Stimulated activated CD8-positive, alpha-beta memory T cell treated with anti-CD3 and anti-CD28 coated beads, Interleukin-15, amount 100 ng/mL, for 1 hour (primary cell): Measurements from ENCODE around the gene PAXX.
"Not testable (repeated sequence)": the region's sequence is repeated elsewhere in the genome, so short reads cannot be mapped to it uniquely, and the experiment has no call there.

Experiments
- DNase-seq: peaks from one replicate; pipeline ENCODE4 v3.0.0-alpha.2; 2020; ENCODE audit warnings: low read depth

The PAXX gene

DNA sequence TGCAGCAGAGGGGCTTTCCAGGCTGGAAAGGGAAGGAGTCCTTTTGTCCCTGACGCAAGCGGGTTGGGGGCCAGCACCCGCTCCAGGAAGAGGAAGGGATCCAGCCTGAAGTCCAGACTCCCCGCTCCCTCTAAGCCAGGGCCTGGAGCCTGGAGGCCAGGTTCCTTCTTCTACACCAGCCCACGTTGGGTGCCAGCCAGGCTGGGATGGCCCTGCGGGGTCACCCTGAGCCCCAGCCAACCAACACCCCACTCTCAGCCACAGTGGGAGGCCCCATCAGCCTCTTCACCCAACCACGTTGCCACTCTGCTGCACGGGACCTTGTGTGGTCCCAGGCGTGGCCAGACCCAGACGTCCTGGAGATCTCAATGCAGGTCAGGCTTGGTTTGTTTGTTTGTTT, 40.6 kb downstream of the PAXX start:
- no peak for DNase-seq

DNA sequence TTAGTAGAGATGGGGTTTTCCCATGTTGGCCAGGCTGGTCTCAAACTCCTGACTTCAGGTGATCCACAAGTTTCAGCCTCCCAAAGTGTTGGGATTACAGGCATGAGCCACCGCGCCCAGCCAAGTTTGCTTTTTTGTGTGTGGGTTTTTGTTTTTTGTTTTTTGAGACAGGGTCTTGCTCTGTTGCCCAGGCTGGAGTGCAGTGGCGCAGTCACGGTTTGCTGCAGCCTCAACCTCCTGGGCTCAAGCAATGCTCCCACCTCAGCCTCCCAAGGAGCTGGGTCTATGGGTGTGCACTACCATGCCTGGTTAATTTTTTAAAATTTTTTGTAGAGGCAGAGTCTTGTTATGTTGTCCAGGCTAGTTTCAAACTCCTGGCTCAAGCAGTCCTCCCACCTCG, 41.3 kb downstream of the PAXX start:
- DNase-seq = not testable (repeated sequence)

DNA sequence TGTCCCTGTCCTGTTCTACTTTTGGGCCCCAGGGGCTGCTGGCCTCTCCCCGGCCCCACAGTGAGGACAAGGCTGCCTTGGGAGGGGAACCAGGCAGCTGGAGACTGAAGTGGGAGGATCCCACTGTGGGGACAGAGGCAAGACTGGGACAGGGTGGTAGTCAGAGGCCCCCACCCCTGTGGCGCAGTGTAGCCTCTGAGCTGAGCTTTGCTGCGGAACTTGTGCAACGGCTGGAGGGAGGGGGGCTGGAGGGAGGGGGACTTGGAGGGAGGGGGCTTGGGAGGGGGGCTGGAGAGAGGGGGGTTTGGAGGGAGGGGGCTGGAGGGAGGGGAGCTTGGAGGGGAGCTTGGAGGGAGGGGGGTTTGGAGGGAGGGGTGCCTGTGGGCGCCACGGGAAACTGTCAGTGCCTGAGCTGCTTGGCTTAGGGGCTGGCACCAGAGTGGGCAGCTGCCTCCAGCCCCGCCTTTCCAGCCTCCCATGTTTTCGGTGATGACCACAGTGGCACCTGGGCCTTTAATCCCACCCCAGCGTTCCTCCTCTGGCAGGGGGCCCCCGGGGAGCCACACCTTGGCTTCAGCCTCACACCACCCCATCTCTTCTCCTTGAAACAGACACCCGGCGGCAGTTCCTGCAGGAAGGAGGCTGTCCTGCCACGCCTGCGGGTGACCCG, 42.0 kb downstream of the PAXX start:
- DNase-seq = no peak

DNA sequence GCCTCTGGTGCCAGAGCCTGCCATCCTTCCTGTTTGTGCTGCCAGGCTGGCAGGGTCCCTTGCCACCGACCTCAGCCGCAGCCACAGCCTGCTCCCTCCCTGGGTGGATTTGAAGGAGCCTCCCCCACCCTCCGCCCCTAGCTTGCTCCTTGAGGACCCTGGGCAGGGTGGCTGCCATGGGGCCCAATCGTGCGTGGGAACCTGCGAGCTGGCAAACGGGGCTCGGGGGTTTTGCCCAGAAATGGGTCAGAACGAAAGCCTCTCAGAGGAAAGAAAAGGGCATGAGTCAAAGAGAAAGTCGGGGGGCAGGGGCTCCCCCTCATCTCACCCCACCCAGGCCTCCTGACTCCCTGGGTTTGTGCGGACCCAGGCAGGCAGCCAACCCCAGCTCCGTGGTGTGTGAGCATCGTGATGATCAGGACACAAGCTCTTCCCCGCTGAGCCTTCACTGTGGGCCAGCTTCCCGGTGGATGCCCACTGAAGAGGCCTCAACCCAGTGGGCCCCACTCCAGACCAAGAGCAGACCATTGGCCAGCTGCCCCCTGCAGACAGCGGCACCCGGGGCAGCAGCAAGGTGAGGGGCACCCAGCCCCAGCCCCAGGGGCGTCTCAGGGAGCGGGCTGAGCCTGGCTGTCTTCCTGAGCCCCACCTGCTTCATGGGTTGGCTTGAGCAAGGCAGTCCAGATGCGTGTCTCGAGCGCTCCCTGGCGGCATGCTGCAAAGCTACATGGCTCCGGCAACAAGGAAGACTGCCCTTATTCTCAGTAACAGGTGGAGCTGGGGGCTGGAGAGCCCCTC, 42.7 kb downstream of the PAXX start:
- DNase-seq = peak; percentile 83

DNA sequence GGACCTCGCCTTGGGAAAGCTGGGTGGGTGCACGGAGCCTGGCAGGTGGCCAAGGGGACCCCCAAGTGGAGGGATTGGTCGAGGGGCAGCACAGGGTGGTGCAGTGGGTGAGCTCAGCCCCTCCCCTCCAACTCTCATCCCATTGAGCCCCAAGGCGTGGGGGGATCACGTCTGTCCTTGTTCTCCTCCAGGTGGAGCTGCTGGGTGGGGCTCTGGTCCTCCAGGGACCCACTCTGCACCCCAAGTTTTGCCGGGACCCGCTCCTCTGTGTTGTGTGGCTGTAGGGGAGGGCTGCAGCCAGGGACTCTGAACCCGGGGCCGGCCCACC, 43.2 kb downstream of the PAXX start:
- DNase-seq = no peak

DNA sequence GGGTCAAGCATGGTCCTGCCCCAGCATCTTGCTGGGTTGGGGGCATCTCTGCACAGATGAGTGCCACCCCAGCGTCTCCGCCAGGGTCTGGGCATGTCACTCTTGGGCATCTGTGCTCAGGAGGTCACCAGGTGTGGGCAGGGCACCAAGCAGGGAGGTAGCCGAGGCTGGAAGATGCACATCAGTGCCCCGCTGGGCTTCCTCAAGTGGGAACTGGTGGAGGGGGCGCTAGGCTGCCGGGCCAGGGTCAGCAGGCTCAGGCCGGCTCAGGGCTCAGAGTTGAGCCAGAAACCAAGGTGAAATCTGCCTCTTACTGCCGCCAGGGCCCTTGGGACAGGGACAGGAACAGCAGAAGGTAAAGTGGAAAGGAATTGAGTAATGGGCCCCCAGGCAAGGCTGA, 43.7 kb downstream of the PAXX start:
- DNase-seq = no peak

DNA sequence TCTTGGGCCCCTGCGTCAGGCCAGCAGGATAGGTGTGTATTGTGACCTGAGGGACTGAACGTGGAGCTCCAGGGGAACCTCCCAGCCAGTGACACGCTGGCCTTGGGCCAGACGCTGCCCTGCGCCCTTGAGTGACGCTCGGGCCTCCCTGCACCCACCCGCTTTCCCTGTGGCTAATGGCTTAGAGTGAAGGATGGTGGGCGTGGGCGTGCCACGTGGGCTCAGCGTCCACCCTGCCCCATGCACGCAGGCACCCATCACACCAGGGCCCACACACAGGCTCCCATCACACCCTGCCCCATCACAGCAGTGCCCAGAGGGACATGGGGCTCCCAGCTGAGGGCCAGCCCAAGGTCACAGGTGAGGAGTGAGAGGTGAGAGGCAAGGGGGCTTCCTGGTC, 44.8 kb downstream of the PAXX start:
- DNase-seq = no peak

DNA sequence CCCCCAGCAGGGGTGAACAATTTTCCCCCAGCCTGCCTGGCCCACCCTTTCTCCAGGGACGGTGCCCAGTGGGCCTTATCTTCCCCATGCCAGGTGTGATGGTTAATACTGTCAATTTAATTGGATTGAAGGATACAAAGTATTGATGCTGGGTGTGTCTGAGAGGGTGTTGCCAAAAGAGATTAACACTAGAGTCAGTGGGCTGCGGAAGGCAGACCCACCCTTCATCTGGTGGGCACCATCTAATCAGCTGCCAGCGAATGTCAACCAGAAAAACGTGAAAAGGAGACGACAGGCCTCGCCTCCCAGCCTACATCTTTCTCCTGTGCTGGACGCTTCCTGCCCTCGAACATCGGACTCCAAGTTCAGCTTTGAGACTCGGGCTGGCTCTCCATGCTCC, 45.3 kb downstream of the PAXX start:
- no peak for DNase-seq

DNA sequence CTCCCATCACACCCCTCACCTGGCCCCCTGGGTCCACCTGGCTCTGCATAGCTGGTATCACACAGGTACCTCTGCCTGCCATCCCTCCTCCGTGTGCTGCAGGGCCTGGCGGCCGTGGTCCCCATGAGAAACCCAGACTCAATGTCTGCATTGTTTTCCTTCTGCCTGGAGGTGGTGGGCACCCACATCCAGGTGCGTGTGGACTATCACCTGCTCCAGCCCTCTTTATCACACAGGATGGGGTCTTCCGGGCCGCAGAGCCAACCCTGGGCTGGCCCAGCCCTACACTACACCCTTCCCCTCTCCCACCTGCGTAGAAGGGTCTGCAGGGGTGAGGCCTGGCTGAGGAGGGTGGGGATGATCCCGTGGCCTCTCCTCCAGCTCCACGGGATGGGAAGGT, 46.7 kb downstream of the PAXX start:
- DNase-seq = no peak

DNA sequence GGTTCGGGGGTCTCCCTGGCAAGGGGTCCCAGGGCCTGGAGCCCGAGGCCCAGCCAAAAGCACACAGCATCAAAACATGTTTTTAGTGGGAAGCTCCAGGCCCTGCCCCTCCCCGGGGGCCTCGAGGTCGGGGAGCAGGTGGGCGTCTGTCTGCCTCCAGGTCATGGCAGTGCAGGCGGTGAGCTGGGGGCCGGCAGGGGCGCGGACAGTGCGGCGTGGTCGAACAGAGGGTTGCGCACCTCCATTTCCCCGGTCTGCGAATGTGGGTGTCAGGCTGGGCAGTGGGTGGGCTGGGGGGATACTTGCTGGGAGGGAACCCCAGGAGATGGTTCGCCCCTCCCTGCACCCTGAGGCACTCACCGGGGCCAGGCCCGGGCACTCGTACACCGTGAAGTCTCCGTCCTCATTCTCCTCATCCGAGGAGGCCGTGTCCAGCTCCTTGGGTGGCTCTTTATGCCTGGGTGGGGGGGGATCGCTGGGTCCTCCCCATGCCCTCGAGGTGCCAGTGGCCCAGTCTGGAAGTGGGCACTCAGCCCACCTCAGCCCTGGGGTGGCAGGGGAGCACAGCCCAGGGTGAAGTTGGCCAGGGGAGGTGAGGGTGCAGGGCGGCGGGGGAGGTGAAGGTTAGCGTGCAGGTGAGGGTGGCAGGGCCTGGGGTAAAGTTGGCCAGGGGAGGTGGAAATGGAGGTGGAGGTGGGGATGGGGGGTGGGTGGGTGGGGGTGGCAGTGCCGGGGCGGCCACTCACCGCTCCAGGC, 47.6 kb downstream of the PAXX start:
- DNase-seq = no peak

DNA sequence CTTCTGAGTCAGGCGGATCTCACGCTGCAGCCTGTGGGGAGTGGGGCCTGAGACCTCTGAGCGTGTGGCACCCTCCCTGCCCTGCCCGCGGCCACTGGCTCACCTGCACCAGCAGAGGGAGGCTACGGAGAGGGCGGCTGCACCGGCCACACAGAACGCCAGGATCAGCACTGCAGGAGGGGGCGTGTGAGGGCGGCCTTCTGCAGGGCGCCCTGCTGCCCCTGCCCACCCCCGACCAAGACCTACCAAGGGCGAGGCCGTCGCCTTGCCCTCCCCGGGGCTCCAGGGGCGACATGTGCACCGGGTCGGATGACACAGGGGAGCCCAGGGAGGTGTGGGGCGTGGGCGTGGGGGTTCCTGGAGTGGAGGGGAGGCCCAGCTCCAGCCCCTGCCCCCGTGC, 48.3 kb downstream of the PAXX start:
- DNase-seq = no peak

DNA sequence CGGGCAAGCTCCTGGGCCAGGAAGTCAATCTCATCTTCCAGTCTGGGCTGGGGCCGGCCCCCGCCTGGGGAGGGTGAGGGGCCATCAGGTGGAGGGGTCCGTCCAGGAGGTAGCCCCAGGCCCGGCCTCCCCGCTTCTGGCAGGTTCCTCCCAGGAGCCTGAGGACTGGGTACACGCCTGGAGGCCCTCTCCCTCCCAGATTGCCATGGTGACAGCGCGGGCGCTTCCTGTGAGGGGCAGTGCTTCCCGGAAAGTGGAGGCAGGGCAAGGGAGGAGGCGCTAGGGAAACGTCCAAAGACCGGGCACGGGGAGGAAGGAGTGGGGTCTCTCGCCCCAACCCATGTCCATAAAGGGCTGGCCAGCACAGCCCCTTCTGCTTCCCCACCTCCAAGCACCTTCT, 48.9 kb downstream of the PAXX start:
- DNase-seq = no peak

DNA sequence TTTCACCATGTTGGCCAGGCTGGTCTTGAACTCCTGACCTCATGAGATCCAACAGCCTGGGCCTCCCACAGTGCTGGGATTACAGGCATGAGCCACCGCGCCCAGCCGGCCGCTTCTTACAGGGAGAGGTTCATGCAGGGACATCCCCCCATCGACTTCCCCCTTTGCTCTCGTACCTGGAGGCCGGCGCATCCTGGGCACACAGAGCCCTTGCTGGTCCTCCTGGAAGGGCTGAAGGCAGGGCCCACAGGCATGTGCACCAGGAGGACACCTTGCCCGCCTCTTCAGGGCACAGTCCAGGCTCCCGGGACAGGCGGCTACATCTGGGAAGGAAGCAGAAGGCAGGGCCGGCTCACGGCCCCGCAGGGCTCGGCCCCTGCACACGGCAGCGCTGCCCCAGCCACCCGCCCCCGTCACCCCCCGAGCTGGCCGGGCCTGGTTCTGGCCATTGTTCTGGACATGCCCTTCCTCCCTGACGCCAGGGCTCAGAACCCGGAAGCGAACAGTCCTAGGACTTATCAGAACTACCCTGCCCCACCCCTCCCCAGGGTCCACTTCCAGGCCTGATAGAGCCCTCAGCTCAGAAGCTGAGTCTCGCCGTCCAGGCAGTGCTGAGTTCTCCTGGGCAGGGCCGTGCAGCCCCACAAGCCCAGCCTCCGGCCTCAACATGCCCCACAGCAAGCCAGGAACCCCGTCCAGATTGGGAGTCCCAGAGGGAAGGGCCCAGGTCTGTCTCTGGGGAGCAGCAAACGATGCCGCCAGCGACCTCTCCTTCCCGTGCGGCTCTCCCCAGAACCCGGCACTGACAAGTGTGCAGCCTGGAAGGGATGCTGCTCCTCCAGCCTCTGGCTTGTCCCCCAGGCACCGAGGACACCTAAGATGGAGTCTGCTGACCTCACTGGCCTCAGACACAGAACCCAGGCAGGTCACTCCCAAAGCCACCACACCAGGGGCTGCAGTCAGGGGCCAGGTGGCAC, 50.8 kb downstream of the PAXX start:
- DNase-seq = no peak
